ENCODE data around the gene GPC6.

DNA sequence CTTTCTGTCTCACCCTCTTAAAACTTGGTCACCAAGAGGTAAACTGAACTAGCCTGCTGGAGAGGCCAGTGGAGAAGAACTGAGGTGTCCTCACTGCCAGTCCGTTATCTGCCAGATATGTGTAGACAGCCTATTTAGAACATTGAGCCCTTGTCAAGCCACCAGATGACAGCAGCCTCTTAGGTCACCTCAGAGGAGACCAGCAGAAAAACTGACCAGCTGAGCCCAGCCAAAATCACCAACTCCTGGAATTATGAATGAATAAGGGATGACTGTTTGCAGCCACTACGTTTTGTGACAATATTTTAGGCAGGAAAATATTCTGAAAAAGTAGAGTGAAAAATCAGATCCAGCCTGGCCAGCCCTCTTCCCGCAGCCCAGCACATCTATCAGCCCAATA, 739.0 kb downstream of the GPC6 start:
- TF ChIP-seq, protein P1, sequence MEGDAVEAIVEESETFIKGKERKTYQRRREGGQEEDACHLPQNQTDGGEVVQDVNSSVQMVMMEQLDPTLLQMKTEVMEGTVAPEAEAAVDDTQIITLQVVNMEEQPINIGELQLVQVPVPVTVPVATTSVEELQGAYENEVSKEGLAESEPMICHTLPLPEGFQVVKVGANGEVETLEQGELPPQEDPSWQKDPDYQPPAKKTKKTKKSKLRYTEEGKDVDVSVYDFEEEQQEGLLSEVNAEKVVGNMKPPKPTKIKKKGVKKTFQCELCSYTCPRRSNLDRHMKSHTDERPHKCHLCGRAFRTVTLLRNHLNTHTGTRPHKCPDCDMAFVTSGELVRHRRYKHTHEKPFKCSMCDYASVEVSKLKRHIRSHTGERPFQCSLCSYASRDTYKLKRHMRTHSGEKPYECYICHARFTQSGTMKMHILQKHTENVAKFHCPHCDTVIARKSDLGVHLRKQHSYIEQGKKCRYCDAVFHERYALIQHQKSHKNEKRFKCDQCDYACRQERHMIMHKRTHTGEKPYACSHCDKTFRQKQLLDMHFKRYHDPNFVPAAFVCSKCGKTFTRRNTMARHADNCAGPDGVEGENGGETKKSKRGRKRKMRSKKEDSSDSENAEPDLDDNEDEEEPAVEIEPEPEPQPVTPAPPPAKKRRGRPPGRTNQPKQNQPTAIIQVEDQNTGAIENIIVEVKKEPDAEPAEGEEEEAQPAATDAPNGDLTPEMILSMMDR (IDR thresholded peaks at IDR 0.05 in 8 of 11, conservative IDR thresholded peaks at IDR 0.05 in 3 of 11): no peak
- no peak for TF ChIP-seq POLR2AphosphoS5 (IDR thresholded peaks at IDR 0.05)
